Right ventricle myocardium superior (tissue), 1 donor: Measurements from ENCODE around the gene SBF1. TPM values are rescaled to one million over a fixed set of nuclear protein-coding genes. Genes with fewer than 3 reads are reported as not detected.
A peak's percentile ranks its signal among the peaks of the same experiment; 100 is the strongest.

Experiments
- ATAC-seq: fragments of 200-7000 bp; cut with Tn5 transposase; one replicate; pipeline ENCODE4 v1.9.1; 2020; ENCODE audit warnings: mild to moderate bottlenecking; ENCODE audit not compliant: poor library complexity
- DNase-seq: peaks from one replicate; pipeline ENCODE4 v3.0.0-alpha.2; 2020
- intact Hi-C: fragments of 100-400 bp; cut with DNase I; formaldehyde crosslinking; loops from one replicate; pipeline ENCODE4 v1.11.2; 2022
- total RNA-seq: library from RNA; stranded (reverse); fragmentation: NEBNext Ultra II Directional; extraction: Animal tissue kit (Norgen Biotek cat#: 25700); gene quantifications from one replicate; pipeline ENCODE4 v1.2.1, GENCODE V29; 2021
- donor health status: DM: no; HTN: yes; CAD: no; lungs with severe emphysema.

The SBF1 gene
- total RNA-seq, 1 donor from 2014 or later: 46.6 TPM

DNA sequence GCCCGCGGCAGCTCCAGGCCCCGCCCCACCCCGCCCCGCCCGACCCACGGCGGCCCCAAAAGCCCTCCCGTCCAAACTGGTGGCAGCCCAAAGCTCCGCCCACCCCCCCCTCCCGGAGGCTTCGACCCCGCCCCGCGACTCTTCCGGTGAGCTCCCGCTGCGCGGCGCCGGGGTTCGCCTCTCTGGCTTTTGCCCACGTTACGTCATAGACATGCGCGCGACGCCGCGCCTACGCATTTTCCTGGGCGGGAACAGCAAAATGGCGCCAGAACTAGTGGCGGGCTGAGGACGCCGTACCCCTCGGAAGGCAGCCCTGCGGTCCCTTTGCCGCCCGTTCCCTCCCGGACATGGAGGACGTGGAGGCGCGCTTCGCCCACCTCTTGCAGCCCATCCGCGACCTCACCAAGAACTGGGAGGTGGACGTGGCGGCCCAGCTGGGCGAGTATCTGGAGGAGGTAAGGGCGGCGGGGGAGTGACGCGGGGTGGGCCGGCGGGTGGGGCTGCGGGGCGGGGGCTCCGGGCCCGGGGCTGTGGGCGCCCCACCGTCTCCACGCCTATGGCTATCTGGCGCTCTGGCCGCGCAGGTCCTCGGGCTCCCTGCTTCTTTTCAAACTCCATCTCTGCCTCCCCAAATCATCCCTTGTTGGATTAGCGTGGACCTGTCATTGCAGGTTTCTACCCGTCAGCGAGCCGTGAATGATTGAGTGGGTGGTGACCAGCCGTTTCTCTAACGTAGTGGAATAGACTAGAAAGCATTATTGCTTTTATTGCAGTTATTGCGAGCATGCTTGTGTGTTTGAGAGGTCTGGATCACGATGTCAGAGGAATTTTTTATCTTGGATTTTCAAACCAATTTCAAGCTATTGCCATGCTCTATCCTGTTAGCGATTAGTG is 33.4 kb upstream of the SBF1 start, which contains the start of gene NCAPH2:
TSS of gene NCAPH2 (plus strand) at position 234 of the 894 bp plus-strand sequence. CDS start at position 348, 114 bp downstream.
- intact Hi-C loops: no loop called here
- ATAC-seq (peak; percentile 78), DNase-seq (peak; percentile 98)

GRCh38 chr22:50507421-50507990 is 32.7 kb upstream of the SBF1 start, which contains the start of gene LMF2:
LMF2 (minus strand) TSS chr22:50507702; CDS start chr22:50507675, 27 bp downstream.
- ATAC-seq (peak; percentile 89), DNase-seq (peak; percentile 94)
- intact Hi-C loops: no loop called here

DNA sequence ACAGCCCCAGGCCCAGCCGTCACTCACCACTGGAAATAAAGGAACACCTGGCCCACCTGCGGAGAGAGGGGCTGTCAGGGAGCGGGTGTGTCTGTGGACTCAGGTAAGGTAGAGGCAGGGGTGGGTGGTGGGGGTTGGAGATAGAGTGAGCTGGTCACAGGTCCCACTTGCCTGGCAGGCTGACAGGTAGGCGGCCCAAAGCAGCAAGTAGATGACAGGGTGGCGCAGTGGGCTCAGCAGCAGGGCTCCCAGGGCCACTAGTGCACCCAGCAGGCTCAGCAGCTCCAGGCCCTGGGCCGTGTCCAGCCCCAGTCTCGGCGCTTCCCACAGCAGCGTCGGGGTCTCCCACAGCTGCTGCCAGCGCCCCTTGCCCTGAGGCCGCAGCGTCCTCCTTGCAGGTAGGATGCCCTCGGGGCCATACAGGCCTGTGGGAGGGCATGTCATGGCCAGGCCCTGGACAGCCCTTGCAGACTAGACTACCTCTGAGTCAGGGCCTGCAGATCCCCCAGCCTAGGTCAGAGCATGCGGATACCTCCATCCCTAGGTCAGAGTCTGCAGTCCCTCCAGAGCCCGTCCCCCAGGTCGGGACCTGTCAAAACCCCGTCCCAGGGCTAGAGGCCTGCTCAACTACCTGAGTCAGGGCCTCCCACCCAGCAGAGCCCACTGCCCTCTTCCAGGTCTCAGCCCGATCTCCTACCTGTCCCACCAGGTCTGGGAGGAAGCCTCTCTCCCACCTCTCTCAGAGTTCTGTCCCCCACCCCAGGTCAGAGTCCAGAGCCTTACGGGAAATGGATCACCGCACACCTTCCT is 32.0 kb upstream of the SBF1 start:
- ATAC-seq (peak; percentile 6), DNase-seq (peak; percentile 67)
- intact Hi-C loops: no loop called here

DNA sequence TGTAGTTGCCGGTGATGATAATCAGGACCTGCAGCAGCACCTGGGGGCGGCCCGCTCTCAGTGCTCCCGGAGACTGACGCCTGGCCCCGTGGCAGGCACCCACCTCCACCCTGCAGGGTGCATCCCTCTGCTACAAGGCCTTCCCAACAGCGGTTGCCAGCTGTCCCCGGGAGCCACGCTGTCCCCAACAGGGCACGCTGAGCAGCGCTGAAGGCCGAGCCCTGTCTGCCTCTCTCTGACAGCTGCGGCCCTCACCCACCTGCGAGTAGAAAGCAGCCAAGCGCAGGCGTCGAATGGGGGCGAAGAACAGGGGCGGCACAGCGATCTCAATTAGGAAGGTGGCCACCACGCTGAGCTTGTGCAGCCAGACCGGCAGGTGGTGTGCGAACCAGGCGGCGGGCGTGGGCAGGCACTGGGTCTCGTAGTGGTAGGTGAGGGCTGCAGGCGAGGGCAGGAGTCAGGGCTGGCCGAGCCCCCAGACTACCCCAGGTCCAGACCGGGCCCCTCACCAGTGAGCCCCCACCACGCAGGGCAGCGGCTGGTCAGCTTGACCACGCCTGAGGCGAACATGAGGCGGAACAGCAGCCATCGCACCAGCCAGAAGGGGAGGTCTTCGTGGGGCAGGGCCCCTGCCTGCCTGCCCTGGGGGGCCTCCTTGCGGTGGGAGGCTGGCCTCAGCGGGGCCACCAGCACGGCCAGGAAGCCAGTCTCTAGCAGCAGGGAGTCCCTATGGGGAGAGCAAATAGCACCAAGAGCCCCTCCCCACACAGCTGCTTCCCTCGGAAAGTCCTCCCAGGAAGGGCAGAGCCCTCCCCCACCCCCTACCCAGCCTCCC is 31.2 kb upstream of the SBF1 start:
- DNase-seq (no peak), ATAC-seq (no peak)
- intact Hi-C loops: no loop called here

- no peak for ATAC-seq
- intact Hi-C loops: no loop called here
- no peak for DNase-seq
These were observed 30.5 kb upstream of the SBF1 start for GRCh38 chr22:50505276-50505775.

- intact Hi-C loops: no loop called here
- DNase-seq: no peak
- ATAC-seq: no peak
These were observed 29.8 kb upstream of the SBF1 start for GRCh38 chr22:50504369-50505211.

- intact Hi-C loops: no loop called here
- no peak for DNase-seq
- ATAC-seq: no peak
These were observed 28.8 kb upstream of the SBF1 start for GRCh38 chr22:50503475-50504145.

GRCh38 chr22:50502628-50503474 is 28.0 kb upstream of the SBF1 start:
- DNase-seq (no peak), ATAC-seq (no peak)
- intact Hi-C loops: no loop called here

DNA sequence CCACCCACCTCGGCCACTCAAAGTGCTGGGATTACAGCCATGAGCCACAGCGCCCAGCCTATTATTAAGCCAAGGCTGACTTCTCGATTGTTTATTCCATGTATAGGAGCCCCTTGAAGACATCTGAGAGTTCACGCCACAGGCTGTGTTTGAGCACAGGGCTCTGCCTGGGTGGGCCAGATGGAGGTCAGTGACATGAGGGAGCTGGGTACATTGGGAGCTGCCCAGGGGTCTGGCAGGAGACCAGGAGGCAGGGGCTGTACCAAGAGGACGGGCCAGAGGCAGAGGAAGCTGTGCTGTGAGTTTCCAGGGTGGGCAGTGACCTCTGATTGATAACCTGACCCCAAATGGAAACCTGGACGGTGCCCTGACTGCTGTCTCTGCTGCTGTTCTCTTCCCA is 27.3 kb upstream of the SBF1 start:
- no peak for ATAC-seq
- no peak for DNase-seq
- intact Hi-C loops: no loop called here

GRCh38 chr22:50500452-50500851 is 25.6 kb upstream of the SBF1 start:
- ATAC-seq: no peak
- intact Hi-C loops: no loop called here
- no peak for DNase-seq

- intact Hi-C loops: no loop called here
These were observed 23.6 kb upstream of the SBF1 start for GRCh38 chr22:50498322-50498890.

DNA sequence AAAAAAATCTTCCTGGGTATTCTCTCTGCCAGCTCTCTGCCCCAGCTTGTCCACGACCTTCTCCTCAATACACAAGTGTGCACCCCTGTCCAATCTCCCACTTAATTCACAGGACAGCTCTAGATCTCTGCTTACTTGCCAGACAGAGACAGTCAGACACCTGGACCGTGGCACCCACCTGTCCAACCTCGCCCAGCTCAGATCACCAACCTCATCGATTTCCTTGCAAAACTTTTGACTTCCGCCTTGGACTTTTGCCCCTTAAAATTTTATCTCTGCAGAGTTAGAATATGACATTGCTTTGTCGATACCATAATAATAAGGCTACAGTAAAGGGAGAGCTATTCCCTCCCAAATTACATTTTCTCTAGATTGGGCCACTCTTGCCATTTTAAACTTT is 22.3 kb upstream of the SBF1 start:
- no peak for ATAC-seq

More at GRCh38 chr22:50498322-50498890, 23.6 kb upstream of the SBF1 start:
- DNase-seq: peak; percentile 59
- peak; percentile 79 for ATAC-seq

DNA sequence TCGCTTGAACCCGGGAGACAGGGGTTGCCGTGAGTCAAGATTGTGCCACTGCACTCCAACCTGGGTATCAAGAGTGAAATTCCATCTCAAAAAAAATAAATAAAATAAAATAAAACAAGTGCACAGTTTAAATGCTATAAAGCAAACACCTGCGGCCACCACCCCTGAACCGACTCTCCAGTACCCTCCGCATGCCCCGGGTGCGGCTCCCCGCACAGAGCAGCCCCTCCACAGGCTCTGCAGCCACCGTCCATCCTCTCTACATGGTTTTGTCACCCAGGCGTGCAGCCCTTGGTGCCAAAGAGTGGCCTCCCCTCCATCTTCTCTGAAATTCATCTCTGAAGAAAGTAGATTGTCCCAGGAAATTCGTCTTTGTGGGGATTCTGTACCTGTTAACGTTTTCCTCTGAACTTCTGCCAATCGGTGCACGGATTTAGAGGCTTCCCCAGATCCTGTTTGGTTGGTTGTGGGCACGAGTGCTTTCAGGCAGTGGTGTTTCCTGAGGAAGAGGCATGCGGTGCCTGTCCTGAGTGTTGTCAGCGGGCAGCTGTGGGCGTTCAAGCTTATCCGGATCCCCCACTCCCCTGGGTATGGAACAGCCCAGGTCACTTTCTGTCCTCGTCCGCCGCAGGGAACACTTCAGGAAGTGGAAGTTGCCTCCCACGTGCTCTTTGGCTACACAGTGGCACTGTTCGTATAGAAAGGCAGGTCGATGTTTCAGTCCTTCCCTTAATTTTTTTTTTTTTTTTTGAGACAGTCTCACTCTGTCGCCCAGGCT is 15.9 kb upstream of the SBF1 start:
- ATAC-seq: no peak
- no peak for DNase-seq
- intact Hi-C loops: no loop called here

More for the DNA sequence above, 22.3 kb upstream of the SBF1 start:
- intact Hi-C loops: no loop called here
- no peak for DNase-seq

- no peak for DNase-seq
- ATAC-seq: no peak
- intact Hi-C loops: no loop called here
These were observed 14.8 kb upstream of the SBF1 start for GRCh38 chr22:50489363-50490243.
